ENCODE data around the gene NAV2. TPM values are rescaled to one million over a fixed set of nuclear protein-coding genes. Genes with fewer than 3 reads are reported as not detected.

NAV2 gene
- total RNA-seq, 2 donors from 2014 or later = 26.4 to 35.5 TPM

GRCh38 chr11:19992998-19993397, 280.4 kb downstream of the NAV2 start:
- H3K27me3 ChIP-seq = no peaks in the 10 kb centered on the region
- H3K4me3 ChIP-seq = no peak overlapping the region
- no peak for ATAC-seq
- H3K36me3 ChIP-seq (replicated peaks in 1 of 2; ENCODE audit: insufficient read depth in 1 of 2, low read depth in 2 of 2) = no peaks in the 10 kb centered on the region
- DNase-seq = no peak
- H3K9me3 ChIP-seq = no peaks in the 10 kb centered on the region
- H3K4me1 ChIP-seq = peaks cover 9% of the 10 kb centered on the region
- no peak overlapping the region for H3K27ac ChIP-seq
- intact Hi-C loops (cut with DNase I) = no loop called here
- no peak for TF ChIP-seq CTCF (IDR thresholded peaks at IDR 0.05)
- TF ChIP-seq POLR2A (IDR thresholded peaks at IDR 0.05) = no peak

- DNase-seq = no peak
- H3K4me3 ChIP-seq = no peak overlapping the region
- peak overlapping the region in 3 of 4 donors; percentile 28 to 35 (median 30) for H3K27ac ChIP-seq
- H3K4me1 ChIP-seq = peaks cover 9% of the 10 kb centered on the region
- no peak for TF ChIP-seq CTCF (IDR thresholded peaks at IDR 0.05)
- H3K27me3 ChIP-seq = no peaks in the 10 kb centered on the region
- no peaks in the 10 kb centered on the region for H3K36me3 ChIP-seq (replicated peaks in 1 of 2; ENCODE audit: insufficient read depth in 1 of 2, low read depth in 2 of 2)
- H3K9me3 ChIP-seq = no peaks in the 10 kb centered on the region
- no peak for ATAC-seq
- intact Hi-C loops (cut with DNase I) = no loop called here
- 38 to 46% methylated on average over 3 of the region's 3 CpGs for WGBS, 2 donors
Observed at GRCh38 chr11:19994672-19995071, 282.0 kb downstream of the NAV2 start.

- TF ChIP-seq CTCF (IDR thresholded peaks at IDR 0.05) (no peak), POLR2A (IDR thresholded peaks at IDR 0.05) (no peak)
- peaks cover 13% of the 10 kb centered on the region for H3K4me1 ChIP-seq
- intact Hi-C loops (cut with DNase I) = no loop called here
- peak in 2 of 4 donors; percentile 14 to 60 for DNase-seq
- no peaks in the 10 kb centered on the region for H3K36me3 ChIP-seq (replicated peaks in 1 of 2; ENCODE audit: insufficient read depth in 1 of 2, low read depth in 2 of 2)
- WGBS, 2 donors = 65 to 75% methylated on average over 4 of the region's 4 CpGs
- H3K9me3 ChIP-seq = no peaks in the 10 kb centered on the region
- no peaks in the 10 kb centered on the region for H3K27me3 ChIP-seq
- H3K4me3 ChIP-seq = no peak overlapping the region
- peak overlapping the region in 3 of 4 donors; percentile 28 to 35 (median 30) for H3K27ac ChIP-seq
- ATAC-seq = peak; percentile 72
Observed at GRCh38 chr11:19995145-19995544, 282.5 kb downstream of the NAV2 start.

- WGBS, 2 donors = 81 to 82% methylated on average over 5 of the region's 5 CpGs
- TF ChIP-seq CTCF (IDR thresholded peaks at IDR 0.05) (no peak), POLR2A (IDR thresholded peaks at IDR 0.05) (no peak)
- DNase-seq = no peak
- Histone ChIP-seq H3K36me3 (replicated peaks in 1 of 2; ENCODE audit: insufficient read depth in 1 of 2, low read depth in 2 of 2) (no peaks in the 10 kb centered on the region), H3K27ac (no peak overlapping the region), H3K27me3 (no peaks in the 10 kb centered on the region), H3K4me1 (peaks cover 28% of the 10 kb centered on the region), H3K4me3 (no peak overlapping the region), H3K9me3 (no peaks in the 10 kb centered on the region)
- ATAC-seq = no peak
- intact Hi-C loops (cut with DNase I) = no loop called here
Observed at GRCh38 chr11:19996571-19996970, 283.9 kb downstream of the NAV2 start.

- no peaks in the 10 kb centered on the region for H3K27me3 ChIP-seq
- no peak for TF ChIP-seq CTCF (IDR thresholded peaks at IDR 0.05)
- TF ChIP-seq POLR2A (IDR thresholded peaks at IDR 0.05) = no peak
- intact Hi-C loops (cut with DNase I) = no loop called here
- peaks cover 47% of the 10 kb centered on the region for H3K4me1 ChIP-seq
- H3K36me3 ChIP-seq (replicated peaks in 1 of 2; ENCODE audit: insufficient read depth in 1 of 2, low read depth in 2 of 2) = no peaks in the 10 kb centered on the region
- no peak for DNase-seq
- no peak overlapping the region for H3K4me3 ChIP-seq
- ATAC-seq = no peak
- peak overlapping the region; percentile 62 to 74 (median 68) for H3K27ac ChIP-seq
- 66 to 73% methylated on average over 3 of the region's 3 CpGs for WGBS, 2 donors
- no peaks in the 10 kb centered on the region for H3K9me3 ChIP-seq
Observed at GRCh38 chr11:20000022-20000350, 287.3 kb downstream of the NAV2 start.

Measured in body of pancreas (tissue), 4 donors.